ENCODE measurements around the gene F2RL3.

- TF ChIP-seq CTCF (conservative IDR thresholded peaks at IDR 0.05) (no peak), ZFX (IDR thresholded peaks at IDR 0.05) (no peak)
Observed at GRCh38 chr19:16890461-16891184, 1.8 kb downstream of the F2RL3 start.

All from C4-2B (cell line).